HG02610 (cell line): ENCODE measurements around the gene LRRFIP1.

Experiments
- ATAC-seq: cut with Tn5 transposase; IDR thresholded peaks from one replicate; pipeline ENCODE4 v1.9.1; 2021; ENCODE audit warnings: mild to moderate bottlenecking, moderate library complexity; ENCODE audit not compliant: unreplicated experiment

LRRFIP1 gene

DNA sequence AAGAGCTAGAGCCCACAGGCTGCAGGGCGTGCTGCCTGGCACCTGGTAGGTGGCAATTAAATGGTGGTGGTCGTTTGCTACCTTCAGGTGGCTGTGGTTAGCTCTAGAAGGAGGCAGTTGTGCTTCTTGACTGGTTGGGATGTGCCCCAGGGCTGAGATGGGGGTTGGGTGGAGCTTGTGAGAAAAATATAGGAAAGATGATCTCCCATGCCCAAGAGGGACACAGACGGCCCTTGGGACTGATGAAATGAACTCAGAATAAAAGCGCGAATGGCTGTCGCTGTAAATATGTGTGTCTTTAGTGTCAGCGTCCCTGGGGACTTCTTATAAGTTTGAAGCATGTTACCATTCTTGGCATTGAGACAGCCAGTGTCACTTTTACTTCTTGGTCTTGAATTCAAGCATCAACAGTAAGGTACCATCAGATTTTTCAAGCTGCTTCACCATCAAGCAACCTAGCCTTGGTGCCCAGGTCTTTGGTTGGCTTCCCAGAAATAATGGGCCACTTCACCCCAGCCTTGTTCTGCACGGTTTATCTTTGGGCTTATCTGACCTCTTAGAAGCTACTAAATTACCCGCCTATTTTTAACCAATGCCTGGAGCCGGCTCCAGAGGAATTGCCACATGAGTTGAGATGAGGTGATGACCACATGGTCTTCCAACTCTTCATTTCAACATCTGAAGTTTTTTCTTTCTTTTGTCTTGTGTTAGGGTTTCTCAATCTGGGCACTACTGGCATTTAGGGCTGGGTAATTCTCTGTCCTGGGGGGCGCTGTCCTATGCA, 11.9 kb downstream of the LRRFIP1 start:
- ATAC-seq: no peak

DNA sequence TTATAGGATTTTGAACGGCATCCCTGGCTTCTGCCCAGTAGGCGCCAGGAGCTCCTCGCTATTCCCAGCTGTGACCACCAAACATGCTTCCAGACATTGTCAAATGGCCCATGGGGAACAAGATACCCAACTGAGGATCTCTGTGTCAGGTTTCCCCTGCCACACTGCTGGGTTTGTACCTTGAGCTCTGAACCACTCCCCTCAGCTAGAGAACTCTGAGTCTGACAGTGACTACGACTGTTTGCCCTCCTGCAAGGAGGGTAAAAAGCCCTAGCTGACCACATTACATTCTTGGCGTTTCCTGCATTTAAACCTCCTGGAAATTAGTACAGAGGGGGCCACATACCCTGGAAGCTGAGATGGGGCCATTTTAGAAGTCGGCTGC, 12.4 kb downstream of the LRRFIP1 start:
- ATAC-seq: no peak

DNA sequence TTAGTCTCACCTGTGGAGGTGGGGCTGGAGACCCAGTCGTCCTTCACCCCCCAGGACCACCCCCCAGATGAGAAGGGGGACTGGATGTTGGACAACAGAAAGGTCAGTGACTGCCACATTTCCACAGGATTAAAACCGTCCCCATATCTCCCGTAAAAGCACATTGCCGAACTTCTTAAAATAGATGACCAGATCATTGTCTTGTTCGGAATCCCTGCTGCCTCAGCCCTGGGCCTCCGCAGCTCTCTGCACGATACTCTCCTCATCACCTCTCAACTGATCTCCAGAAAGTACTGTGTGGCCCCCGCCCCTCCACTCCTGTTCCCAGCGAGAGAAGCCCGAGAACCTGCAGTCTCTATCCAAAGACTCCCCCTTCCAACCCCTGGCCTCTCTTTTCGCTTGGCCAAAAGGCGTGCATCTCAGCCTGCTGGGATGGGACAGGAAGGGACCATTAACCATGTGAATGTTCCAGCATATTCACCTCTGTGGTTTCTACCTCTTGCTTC, 13.2 kb downstream of the LRRFIP1 start:
- no peak for ATAC-seq

DNA sequence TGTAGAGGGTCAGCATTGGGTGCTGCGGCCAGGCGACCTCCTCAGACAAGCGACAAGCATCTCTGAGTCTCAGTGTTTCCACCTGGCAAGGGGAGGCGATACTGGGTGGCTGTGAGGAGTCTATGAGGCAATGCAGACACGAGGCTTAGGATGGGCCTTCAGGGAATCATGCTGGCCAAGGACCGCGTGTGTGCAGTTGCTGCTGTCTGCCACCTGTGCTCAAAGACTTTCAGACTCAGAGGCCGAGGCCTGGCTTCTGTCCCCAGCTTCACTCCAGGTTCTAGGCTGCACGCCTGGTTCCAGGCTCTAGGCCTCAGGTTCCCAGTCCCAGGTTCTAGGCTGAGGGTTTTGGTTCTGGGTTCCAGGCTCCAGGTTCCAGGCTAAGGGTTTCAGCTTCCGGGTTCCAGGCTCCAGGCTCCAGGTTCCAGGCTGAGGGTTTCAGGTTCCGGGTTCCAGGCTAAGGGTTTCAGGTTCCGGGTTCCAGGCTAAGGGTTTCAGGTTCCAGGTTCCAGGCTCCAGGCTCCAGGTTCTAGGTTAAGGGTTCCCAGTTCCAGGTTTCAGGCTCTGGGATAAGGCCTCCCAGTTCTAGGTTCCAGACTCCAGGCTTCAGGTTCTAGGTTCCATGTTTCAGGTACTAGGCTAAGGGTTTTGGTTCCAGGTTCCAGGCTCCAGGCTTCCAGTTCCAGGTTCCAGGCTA, 14.8 kb downstream of the LRRFIP1 start:
- ATAC-seq: no peak

DNA sequence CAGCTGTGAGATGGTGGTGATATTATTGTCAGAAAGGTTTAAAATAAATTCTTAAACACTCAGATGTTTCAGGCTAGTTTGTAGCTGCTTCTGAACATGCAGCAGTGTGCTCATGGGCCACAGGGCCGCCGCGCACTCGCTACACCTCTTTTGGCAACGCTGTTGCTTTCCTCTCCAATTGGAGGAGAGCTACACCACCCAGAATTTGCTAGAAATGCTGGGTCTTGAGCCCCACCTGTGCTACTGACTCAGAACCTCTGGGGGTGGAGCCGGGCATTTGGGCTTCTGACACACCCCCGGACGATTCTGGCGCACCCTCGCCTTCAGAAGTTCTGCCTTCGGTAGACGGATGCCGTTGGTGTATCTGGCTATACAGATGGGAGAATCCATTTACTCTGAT, 15.7 kb downstream of the LRRFIP1 start:
- ATAC-seq: no peak

DNA sequence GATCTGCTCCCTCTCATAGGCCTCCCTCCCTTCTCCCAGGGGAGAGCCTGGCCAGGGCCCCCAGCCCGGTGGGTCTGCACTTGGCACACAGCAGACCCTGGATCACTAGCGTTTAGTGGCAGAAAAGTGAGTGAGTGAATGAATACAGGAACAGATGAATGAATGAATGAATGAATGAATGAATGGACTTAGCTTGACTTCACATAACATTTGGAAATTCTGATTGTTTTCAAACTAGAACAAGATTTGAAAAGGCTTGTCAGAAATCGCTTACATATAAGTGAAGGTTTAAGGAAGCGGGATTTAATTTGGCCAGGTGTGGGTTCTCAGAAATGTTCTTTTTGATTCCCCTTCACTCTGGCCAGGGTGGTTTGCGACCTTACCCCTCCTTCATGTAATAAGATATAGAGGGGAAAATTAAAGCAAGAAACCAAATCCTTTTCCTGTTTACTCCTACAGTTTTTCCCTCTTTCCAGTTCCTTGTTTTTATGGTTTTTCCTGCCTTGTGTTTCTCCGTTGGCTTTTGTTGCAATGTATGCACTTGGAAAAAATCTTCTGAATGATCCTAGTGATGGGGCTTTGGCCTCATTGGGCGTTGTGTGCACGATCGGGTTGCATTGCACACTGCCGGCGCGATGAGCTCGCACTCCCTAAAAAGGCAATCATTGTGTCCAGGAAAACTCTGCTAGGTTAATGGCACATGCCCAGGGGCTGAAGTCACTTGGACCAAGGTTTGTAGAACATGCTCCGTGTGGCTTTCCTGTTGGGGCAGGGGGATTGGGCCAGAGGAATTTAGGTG, 16.4 kb downstream of the LRRFIP1 start:
- no peak for ATAC-seq

DNA sequence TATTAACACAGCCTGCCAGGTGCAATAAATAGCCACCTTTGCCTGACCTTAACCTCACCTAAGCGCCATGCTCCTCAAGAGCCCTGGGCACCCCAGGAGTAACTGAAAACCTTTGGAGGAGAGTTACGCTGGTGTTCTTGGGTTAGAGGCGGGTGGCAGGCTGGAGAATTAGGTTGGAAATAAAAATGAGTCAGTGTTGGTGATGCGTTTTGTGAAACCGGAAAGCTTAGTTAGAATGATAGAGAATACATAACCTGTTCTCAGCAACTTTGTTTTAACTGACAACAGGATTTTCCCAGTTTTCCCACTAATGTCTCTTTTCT, 17.0 kb downstream of the LRRFIP1 start:
- no peak for ATAC-seq

DNA sequence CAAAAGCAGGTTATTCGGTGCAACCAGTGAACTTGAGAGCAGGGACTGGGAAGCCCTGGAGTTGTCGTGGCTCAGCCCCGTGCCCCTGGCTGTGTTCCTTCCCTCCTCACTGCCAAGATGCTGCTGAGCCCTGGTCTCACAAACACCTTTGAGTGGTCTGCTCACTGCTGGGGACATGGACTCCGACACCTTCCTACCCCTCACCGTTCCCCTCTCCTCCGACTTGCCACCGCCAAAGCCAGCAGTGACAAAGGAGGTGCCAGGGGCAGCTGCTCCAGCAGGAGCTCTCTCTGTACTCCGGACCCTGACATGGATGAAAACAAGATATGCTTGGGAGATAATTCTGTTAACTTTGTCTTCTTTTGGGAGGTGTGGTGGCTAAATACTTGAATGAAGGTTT, 17.9 kb downstream of the LRRFIP1 start:
- ATAC-seq: no peak

DNA sequence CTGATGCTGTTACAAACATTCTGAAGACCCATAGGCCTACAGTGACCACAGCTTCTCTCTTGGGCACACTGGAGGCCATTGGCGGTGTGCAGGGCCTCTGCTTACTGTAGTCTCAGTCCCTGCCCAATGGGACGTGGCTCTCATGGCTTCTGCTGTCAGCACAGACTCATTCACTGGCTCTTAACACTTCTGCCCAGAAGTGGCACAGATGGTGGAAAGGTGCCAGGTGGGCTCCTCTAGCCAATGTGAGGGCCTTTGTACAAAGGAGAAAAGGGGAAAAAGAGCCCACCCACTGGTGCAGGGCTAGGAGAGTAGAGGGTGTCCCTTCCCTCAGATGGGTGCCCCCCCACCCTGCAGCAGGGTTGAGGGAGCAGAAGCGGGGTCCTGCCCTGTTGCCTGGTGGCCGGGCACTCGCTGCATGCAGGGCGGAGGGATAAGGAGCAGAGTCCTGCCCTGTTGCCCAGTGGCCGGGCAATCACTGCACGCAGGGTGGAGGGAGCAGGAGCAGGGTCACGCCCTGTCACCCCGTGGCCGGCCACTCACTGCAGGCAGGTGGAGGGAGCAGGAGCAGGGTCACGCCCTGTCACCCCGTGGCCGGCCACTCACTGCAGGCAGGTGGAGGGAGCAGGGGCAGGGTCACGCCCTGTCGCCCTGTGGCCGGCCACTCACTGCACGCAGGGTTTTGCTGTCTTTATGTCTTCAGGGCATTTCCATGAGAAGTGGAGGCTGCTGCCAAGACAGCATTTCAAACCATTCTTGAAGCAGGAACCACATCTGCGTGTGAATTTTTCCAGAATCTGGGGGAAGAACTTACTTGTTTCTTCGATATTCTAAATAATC, 20.0 kb downstream of the LRRFIP1 start:
- ATAC-seq: no peak

DNA sequence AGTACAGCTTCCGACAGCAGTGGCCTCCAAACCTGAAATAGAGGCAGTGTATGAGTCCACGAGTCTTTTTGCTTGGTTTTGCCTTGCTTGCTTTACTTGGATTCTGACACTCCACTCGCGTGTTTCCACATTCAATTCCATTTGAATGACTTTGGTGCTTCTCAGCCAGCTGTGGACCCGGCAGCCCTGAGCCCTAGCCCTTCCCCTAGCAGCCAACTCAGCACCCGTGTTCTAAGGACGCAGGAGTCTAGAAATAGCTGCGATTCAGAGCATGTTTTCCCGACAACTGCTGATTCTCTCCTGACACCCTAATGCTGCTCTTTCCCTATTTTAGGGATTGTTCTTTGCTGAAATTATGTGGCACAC, 20.6 kb downstream of the LRRFIP1 start:
- no peak for ATAC-seq

DNA sequence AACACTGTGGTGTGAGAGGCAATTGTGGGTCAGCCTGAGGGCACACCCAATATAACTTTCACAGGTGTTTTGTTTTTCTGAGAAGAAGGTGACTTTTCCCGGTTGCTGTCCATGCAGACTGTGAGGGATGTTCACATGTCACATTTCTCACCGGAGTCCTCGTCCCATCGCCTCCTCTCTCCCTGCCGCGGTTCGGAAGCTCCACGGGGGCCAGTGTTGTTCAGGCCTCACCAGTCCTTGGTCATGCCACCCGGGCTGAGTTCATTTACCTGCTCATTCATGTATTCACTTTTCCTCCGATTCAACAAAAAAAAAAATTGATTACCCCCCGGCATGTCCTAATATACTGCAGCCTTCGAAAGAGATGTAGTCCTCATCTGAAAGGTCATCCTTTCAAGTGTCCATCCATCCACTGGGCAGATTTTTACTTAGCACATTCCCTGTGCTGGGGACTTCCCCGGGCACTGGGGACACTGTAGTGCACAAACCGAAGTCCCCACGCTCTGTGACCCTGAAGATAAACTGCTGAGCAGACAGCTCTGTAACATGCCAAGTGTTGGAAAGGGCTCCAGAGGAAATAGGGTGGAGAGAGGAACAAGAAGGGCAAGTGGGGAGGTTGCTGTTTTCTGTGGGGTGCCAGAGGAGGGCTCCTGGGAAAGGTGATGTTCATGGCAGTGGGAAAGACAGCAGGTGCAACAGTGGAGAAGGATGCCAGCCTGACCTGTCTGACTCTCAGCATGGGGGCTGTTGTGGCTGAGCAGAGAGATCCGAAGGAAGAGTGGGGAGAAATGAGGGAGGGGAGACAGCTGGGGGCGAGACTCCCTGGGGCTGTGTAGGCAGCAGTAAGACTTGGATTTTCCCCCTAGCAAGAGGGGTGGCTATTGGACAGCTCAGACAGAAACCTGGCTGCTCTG, 22.4 kb downstream of the LRRFIP1 start:
- ATAC-seq: no peak

DNA sequence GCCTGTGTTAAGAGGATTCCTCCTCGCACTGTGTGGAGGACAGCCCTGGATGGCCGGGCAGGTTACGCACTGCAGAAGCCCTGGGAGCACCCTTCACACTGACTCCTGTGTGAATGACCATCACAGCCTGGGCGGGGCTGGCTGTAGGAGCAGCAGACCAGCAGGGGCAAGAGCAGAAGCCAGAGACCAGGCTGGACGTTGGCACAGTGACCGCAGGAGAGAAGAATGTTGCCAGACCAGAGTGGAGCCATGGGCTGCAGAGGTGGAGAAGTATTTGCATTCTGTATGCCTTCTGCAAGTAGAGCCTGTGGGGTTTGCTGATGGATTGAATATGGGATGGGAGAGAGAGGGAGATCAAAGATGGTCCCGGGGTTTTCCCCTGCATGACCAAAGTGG, 23.1 kb downstream of the LRRFIP1 start:
- ATAC-seq: no peak

DNA sequence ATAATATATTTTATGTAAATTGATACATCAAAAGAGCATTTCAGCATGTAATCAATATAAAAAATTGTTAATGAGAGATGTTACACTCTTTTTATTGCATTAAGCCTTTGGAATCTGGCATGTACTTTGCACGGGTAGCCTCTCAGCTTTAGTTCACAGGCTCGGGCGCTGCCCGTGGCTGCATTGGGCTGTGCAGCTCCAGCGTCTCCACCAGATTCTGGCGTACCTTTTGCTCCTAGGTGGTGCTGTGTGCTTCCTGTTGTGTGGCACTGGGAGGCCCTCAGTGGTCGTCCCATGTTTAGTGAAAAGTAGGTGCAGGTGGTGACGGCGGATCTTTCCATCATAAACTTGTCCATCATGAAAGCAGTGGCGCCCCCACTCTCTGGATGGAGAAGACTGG, 24.4 kb downstream of the LRRFIP1 start:
- ATAC-seq: no peak

DNA sequence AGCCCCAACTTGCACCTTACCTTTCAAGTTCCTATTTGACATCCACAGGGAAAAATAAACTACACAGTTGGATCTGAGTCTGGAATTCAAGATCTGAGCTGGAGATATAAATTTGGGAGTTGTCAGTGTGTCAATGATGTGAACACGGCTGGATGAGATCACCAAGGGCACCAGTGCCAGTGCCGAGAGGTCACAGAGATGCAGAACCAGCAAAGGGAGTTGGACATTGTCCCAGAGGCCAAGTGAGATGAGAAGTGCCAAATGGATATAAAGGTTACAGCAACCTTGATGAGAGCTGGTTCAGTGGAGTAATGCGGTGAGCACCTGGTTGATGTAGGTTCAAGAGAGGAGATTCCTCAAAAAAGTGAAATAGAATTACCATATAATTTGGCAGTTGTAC, 24.8 kb downstream of the LRRFIP1 start:
- no peak for ATAC-seq

DNA sequence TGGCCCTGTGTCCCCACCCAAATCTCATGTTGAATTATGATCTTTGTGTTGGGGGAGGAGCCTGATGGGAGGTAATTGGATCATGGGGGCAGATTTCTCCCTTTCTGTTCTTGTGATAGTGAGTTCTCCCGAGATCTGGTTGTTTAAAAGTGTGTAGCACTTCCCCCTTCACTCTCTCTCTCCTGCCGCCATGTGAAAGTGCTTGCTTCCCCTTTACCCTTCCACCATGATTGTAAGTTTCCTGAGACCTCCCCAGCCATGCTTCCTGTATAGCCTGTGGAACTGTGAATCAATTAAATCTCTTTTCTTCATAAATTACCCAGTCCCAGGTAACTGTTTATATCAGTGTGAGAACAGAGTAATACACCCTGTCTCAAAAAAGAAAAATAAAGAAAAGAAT, 25.5 kb downstream of the LRRFIP1 start:
- no peak for ATAC-seq

DNA sequence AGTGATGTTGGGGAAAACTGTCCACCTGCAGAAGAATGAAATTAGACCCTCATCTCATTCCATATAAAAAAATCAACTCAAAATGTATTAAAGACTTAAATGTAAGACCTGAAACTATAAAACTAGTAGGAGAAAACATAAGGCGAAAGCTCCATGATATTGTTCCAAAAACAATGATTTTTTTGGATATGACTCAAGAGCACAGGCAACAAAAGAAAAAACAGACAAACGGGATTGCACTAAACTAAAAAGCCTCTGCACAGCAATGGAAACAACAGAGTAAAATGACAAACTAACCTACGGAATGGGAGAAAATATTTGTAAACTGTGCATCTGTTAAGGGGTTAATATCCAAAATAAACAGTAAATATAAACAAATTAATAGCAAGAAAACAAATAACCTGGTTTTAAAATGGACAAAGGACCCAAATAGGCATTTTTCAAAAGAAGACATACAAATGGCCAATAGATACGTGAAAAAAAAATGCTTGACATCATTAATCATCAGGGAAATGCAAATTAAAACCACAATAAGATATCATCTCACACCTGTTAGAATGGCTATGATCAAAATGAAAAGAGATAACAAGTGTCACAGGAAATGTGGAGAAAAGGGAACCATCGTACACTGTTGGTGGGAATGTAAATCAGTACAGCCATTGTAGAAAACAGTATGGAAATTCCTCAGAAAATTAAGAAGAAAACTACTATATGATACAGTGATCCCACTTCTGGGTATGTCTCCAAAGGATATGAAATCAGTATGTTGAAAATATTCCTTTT, 26.6 kb downstream of the LRRFIP1 start:
- ATAC-seq: no peak

DNA sequence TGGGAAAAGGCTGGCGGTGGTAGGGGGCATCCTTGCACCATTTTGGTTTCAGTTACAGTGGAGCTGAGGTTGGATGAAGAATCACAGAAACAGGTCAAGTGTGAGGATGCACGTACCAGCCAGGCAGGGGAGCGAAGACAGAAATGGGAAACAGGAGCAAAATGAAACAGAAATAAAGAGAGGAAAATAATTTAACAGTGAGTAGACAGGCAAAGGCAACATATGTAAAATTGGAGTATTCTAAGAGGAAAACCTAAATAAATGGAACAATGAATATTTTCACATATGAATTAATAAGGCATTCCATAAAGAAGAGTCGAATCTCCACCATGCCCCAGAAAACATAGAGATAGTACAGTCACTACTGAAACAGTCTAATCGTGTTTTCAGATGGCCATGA, 29.7 kb downstream of the LRRFIP1 start:
- no peak for ATAC-seq

DNA sequence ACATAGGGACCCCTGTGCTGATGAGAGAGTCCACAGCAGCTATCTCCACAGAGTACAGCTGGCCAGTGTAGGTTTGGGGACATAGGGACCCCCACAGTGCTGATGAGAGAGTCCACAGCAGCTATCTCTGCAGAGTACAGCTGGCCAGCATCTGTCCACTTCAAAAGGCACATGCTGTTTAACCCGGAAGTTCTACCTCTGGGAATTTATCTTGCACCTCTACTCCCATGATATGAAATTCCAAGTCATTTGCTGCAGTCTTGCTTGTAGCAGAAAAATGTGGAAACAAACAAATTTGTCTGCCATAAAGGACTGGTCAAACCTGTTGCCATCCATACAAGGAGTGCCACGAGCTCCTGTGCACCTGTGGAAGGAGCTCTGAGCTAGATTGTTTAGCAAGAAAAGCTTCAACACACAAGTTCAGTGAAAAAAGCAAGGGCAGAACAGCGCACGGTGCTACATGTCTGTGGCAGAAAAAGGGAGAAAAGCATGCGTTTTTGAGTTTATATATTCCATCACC, 33.1 kb downstream of the LRRFIP1 start:
- no peak for ATAC-seq

DNA sequence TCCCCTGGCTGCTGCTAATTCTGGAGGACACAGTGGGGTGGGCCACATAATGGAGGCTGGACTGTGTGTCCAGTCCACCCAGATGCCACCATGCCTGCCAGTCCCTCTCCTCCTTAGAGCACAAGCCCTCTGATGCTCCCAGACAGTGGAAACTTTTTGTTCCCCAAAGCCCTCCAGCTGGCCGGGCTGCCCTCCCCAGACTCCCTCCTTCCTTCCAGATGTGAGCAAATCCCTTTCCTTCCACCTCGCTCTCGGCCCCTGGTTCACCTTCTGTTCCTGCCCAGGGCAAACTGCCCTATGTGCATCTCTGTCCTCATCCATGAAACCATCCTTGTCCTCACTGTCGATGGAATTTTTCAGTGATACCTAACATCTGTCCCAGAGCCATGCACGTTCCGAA, 33.9 kb downstream of the LRRFIP1 start:
- ATAC-seq: no peak
